Activated naive CD8-positive, alpha-beta T cell treated with anti-CD3 and anti-CD28 coated beads, Interleukin-2, amount 10 ng/mL, durations not matched to agents 7 days and 5 days (primary cell): ENCODE results near the gene ANK3. TPM values are rescaled to one million over a fixed set of nuclear protein-coding genes. Genes with fewer than 3 reads are reported as not detected.

ENCODE experiments used
- ATAC-seq: fragments of 150-1000 bp; cut with Tn5 transposase; one replicate; pipeline ENCODE4 v1.10.0; 2021; ENCODE audit warnings: low read depth, moderate library complexity
- POLR2A ChIA-PET: fragments of 350-600 bp; sonication (Branson Sonifier 250); formaldehyde crosslinking; loops from one replicate; lab custom pipeline; 2021; ENCODE audit warnings: antibody characterized with exemption; lab: Charles Lee
- DNase-seq: peaks from one replicate; pipeline ENCODE4 v3.0.0; 2021
- H3K27ac Mint-ChIP-seq: one replicate; pipeline ENCODE4 v1.8.0; 2022; ENCODE audit warnings: mild to moderate bottlenecking, mixed read lengths
- H3K27me3 Mint-ChIP-seq: one replicate; pipeline ENCODE4 v1.8.0; 2022; ENCODE audit warnings: mild to moderate bottlenecking, moderate library complexity, mixed read lengths
- H3K36me3 Mint-ChIP-seq: one replicate; pipeline ENCODE4 v1.8.0; 2021; ENCODE audit warnings: mild to moderate bottlenecking, mixed read lengths
- H3K4me1 Mint-ChIP-seq: one replicate; pipeline ENCODE4 v1.8.0; 2021; ENCODE audit warnings: mixed read lengths
- H3K4me3 Mint-ChIP-seq: one replicate; pipeline ENCODE4 v1.8.0; 2022; ENCODE audit warnings: mild to moderate bottlenecking, moderate library complexity, mixed read lengths
- H3K9me3 Mint-ChIP-seq: one replicate; pipeline ENCODE4 v1.8.0; 2021; ENCODE audit warnings: mixed read lengths
- total RNA-seq, 2 experiments: library from RNA; stranded (reverse); gene quantifications; one replicate each; pipeline ENCODE4 v1.2.3, GENCODE V29; 2021

The ANK3 gene
- total RNA-seq, 2 experiments from 2014 or later: 3.6 to 4.8 TPM

- no peaks in the 10 kb centered on the region for H3K9me3 Mint-ChIP-seq
- no peak overlapping the region for H3K27ac Mint-ChIP-seq
- no peak overlapping the region for H3K4me3 Mint-ChIP-seq
- no peak for DNase-seq
- POLR2A ChIA-PET: no interaction called here
- no peaks in the 10 kb centered on the region for H3K4me1 Mint-ChIP-seq
- H3K36me3 Mint-ChIP-seq: no peaks in the 10 kb centered on the region
- ATAC-seq: no peak
- H3K27me3 Mint-ChIP-seq: peaks cover 6% of the 10 kb centered on the region
These were observed 204.3 kb downstream of the ANK3 start for GRCh38 chr10:60185421-60185820.

- POLR2A ChIA-PET: no interaction called here
- Mint-ChIP-seq H3K4me1 (no peaks in the 10 kb centered on the region), H3K9me3 (no peaks in the 10 kb centered on the region), H3K27me3 (peaks cover 7% of the 10 kb centered on the region), H3K27ac (no peak overlapping the region), H3K4me3 (no peak overlapping the region), H3K36me3 (no peaks in the 10 kb centered on the region)
- ATAC-seq (no peak), DNase-seq (no peak)
These were observed 207.0 kb downstream of the ANK3 start for GRCh38 chr10:60182691-60183090.

GRCh38 chr10:60176925-60177324 is 212.8 kb downstream of the ANK3 start:
- no peak for ATAC-seq
- no peaks in the 10 kb centered on the region for H3K36me3 Mint-ChIP-seq

GRCh38 chr10:60175441-60175971 is 214.2 kb downstream of the ANK3 start:
- DNase-seq: no peak

More at GRCh38 chr10:60176925-60177324, 212.8 kb downstream of the ANK3 start:
- POLR2A ChIA-PET: interaction anchor here (0.7 kb wide), 1 partner anchor 125 kb away, joined by 3 read pairs; no protein-coding TSS in a partner anchor
- no peaks in the 10 kb centered on the region for H3K4me1 Mint-ChIP-seq
- peaks cover 2% of the 10 kb centered on the region for H3K27me3 Mint-ChIP-seq
- H3K27ac Mint-ChIP-seq: no peak overlapping the region
- H3K4me3 Mint-ChIP-seq: no peak overlapping the region
- H3K9me3 Mint-ChIP-seq: no peaks in the 10 kb centered on the region
- DNase-seq: no peak

GRCh38 chr10:60172363-60172990 is 217.2 kb downstream of the ANK3 start:
- H3K4me3 Mint-ChIP-seq: no peak overlapping the region
- ATAC-seq (no peak), DNase-seq (no peak)
- POLR2A ChIA-PET: no interaction called here
- no peaks in the 10 kb centered on the region for H3K27me3 Mint-ChIP-seq
- H3K4me1 Mint-ChIP-seq: no peaks in the 10 kb centered on the region
- H3K36me3 Mint-ChIP-seq: no peaks in the 10 kb centered on the region
- no peak overlapping the region for H3K27ac Mint-ChIP-seq
- H3K9me3 Mint-ChIP-seq: no peaks in the 10 kb centered on the region

More at GRCh38 chr10:60175441-60175971, 214.2 kb downstream of the ANK3 start:
- ATAC-seq: no peak
- no peak overlapping the region for H3K4me3 Mint-ChIP-seq
- no peaks in the 10 kb centered on the region for H3K9me3 Mint-ChIP-seq
- no peak overlapping the region for H3K27ac Mint-ChIP-seq
- POLR2A ChIA-PET: no interaction called here
- H3K36me3 Mint-ChIP-seq: no peaks in the 10 kb centered on the region
- H3K27me3 Mint-ChIP-seq: peaks cover 2% of the 10 kb centered on the region
- H3K4me1 Mint-ChIP-seq: no peaks in the 10 kb centered on the region

- Mint-ChIP-seq H3K9me3 (no peaks in the 10 kb centered on the region), H3K27me3 (no peaks in the 10 kb centered on the region), H3K36me3 (no peaks in the 10 kb centered on the region), H3K4me3 (no peak overlapping the region), H3K27ac (no peak overlapping the region), H3K4me1 (no peaks in the 10 kb centered on the region)
- ATAC-seq (no peak), DNase-seq (no peak)
- POLR2A ChIA-PET: no interaction called here
These were observed 218.2 kb downstream of the ANK3 start for GRCh38 chr10:60171436-60172013.

- Mint-ChIP-seq H3K27me3 (no peaks in the 10 kb centered on the region), H3K27ac (no peak overlapping the region), H3K36me3 (no peaks in the 10 kb centered on the region), H3K4me3 (no peak overlapping the region), H3K4me1 (no peaks in the 10 kb centered on the region), H3K9me3 (no peaks in the 10 kb centered on the region)
- ATAC-seq: no peak
- POLR2A ChIA-PET: no interaction called here
- no peak for DNase-seq
These were observed 219.4 kb downstream of the ANK3 start for GRCh38 chr10:60170250-60170649.

GRCh38 chr10:60169111-60169510 is 220.6 kb downstream of the ANK3 start:
- Mint-ChIP-seq H3K36me3 (no peaks in the 10 kb centered on the region), H3K27me3 (no peaks in the 10 kb centered on the region), H3K9me3 (no peaks in the 10 kb centered on the region), H3K4me1 (no peaks in the 10 kb centered on the region), H3K4me3 (no peak overlapping the region), H3K27ac (no peak overlapping the region)
- ATAC-seq (no peak), DNase-seq (no peak)
- POLR2A ChIA-PET: no interaction called here

GRCh38 chr10:60167050-60167449 is 222.6 kb downstream of the ANK3 start:
- Mint-ChIP-seq H3K4me3 (no peak overlapping the region), H3K27me3 (no peaks in the 10 kb centered on the region), H3K9me3 (no peaks in the 10 kb centered on the region), H3K27ac (no peak overlapping the region), H3K4me1 (no peaks in the 10 kb centered on the region), H3K36me3 (no peaks in the 10 kb centered on the region)
- DNase-seq: no peak
- POLR2A ChIA-PET: no interaction called here
- no peak for ATAC-seq

GRCh38 chr10:60163786-60164185 is 225.9 kb downstream of the ANK3 start:
- H3K4me3 Mint-ChIP-seq: no peak overlapping the region
- no peaks in the 10 kb centered on the region for H3K4me1 Mint-ChIP-seq
- POLR2A ChIA-PET: no interaction called here
- no peak overlapping the region for H3K27ac Mint-ChIP-seq
- H3K36me3 Mint-ChIP-seq: no peaks in the 10 kb centered on the region
- H3K27me3 Mint-ChIP-seq: peaks cover 13% of the 10 kb centered on the region
- DNase-seq: no peak
- H3K9me3 Mint-ChIP-seq: no peaks in the 10 kb centered on the region
- ATAC-seq: no peak

- POLR2A ChIA-PET: no interaction called here
- ATAC-seq (no peak), DNase-seq (no peak)
- no peaks in the 10 kb centered on the region for H3K9me3 Mint-ChIP-seq
- peaks cover 15% of the 10 kb centered on the region for H3K27me3 Mint-ChIP-seq
- no peaks in the 10 kb centered on the region for H3K4me1 Mint-ChIP-seq
- no peaks in the 10 kb centered on the region for H3K36me3 Mint-ChIP-seq
- no peak overlapping the region for H3K27ac Mint-ChIP-seq
- no peak overlapping the region for H3K4me3 Mint-ChIP-seq
These were observed 227.0 kb downstream of the ANK3 start for GRCh38 chr10:60162631-60163030.

- Mint-ChIP-seq H3K27ac (no peak overlapping the region), H3K9me3 (no peaks in the 10 kb centered on the region), H3K36me3 (no peaks in the 10 kb centered on the region), H3K4me1 (no peaks in the 10 kb centered on the region), H3K27me3 (peaks cover 12% of the 10 kb centered on the region), H3K4me3 (no peak overlapping the region)
- POLR2A ChIA-PET: no interaction called here
- ATAC-seq (no peak), DNase-seq (no peak)
These were observed 233.6 kb downstream of the ANK3 start for GRCh38 chr10:60155943-60156683.

- POLR2A ChIA-PET: no interaction called here
- Mint-ChIP-seq H3K4me3 (no peak overlapping the region), H3K9me3 (peaks cover under 1% of the 10 kb centered on the region), H3K36me3 (no peaks in the 10 kb centered on the region), H3K4me1 (no peaks in the 10 kb centered on the region), H3K27ac (no peak overlapping the region), H3K27me3 (peaks cover 9% of the 10 kb centered on the region)
- DNase-seq (no peak), ATAC-seq (no peak)
These were observed 234.4 kb downstream of the ANK3 start for GRCh38 chr10:60155099-60155877.
